Measurements from ENCODE around the gene MAPKAP1. TPM values are rescaled to one million over a fixed set of nuclear protein-coding genes. Genes with fewer than 3 reads are reported as not detected.

MAPKAP1 gene
- total and polyA plus RNA-seq, 2 of the 13 experiments (the other 11 are each of a cell fraction or from before 2014, with no cell fraction given): 45.0 to 64.3 TPM

DNA sequence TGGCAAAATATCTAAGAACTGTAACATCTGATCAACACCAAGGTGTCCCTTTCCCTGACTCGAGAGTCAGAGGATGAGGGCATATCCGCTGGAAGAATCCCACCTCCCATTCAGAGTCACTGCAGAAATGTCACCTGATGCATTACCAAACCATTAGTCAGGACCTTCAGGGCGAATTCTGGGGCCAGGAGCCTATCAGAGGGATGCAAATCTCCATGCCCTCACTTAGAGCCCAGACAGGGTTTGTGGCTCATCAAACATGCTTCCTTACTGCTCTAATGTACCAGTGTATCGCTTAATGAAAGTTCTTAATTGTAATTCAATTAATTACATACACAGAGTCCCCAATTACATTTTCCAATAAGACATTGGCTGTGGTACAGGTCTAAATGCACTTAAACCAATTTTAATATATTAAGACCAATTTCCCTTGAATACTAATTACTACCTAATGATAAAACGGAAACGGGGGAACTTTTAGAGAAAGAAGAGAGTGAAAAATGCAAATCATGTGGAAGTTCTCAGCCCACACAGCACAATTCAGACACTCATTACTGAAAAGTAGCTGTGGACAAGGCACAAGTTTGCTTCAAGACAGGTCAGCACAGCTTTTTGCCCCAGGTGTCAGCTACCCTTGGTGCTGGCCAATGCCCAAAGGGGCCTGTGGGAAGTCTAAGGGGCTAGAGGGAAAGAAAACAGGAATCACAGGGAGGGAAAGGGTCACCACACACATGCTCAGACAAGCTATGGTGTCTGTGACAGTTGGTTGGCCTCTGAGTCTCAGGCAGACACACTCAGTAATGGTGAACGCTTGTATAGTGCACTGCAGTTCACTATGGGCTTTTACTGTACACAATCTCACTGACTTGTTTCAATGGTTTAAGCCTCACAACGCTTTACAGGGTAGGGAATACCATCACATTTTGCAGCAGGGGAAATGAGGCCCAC is 211.6 kb downstream of the MAPKAP1 start (continued):
- TF ChIP-seq DR1 (CRISPR knock-in tag; IDR thresholded peaks at IDR 0.05): no peak
- no peak for TF ChIP-seq YEATS4 (CRISPR knock-in tag; IDR thresholded peaks at IDR 0.05; ENCODE audit: borderline replicate concordance)
- TF ChIP-seq ATF2 (CRISPR knock-in tag; IDR thresholded peaks at IDR 0.05): no peak
- TF ChIP-seq SAFB2 (CRISPR knock-in tag; IDR thresholded peaks at IDR 0.05; ENCODE audit: borderline replicate concordance, low read depth): no peak

DNA sequence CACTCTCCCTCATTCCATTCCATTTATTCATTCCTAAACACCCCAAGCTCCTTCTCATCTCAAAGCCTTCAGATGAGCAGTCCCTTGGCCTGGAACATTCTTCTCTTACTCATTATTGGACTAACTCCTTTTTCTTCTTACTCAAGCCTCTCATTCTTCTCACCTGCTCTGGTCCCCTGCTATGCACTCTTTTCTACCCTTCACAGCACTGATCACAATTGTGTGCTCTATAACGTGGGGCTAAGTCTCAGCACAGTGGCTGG is 212.4 kb downstream of the MAPKAP1 start:
- no peak overlapping the region for H3K27ac ChIP-seq (ENCODE audit: extremely low read length, insufficient read depth, low read length)
- H3K4me1 ChIP-seq (ENCODE audit: insufficient read depth, low read length): peaks cover 26% of the 10 kb centered on the region
- intact Hi-C loops (cut with micrococcal nuclease; ENCODE audit: unreplicated experiment): no loop called here
- FAIRE-seq (no peak), ATAC-seq (no peak), DNase-seq (ENCODE audit: low spot score) (no peak)
- no peak overlapping the region for H2AFZ ChIP-seq (ENCODE audit: low read length)
- BruUV-seq (replicated peaks): no TSS peak
- H4K20me1 ChIP-seq (ENCODE audit: insufficient read depth, low read length): no peaks in the 10 kb centered on the region
- POLR2A ChIA-PET: no interaction called here
- TF ChIP-seq ZNF510 (CRISPR knock-in tag; IDR thresholded peaks at IDR 0.05; ENCODE audit: low read depth) (no peak), TCF12 (IDR thresholded peaks at IDR 0.05) (no peak), TCF12 (CRISPR knock-in tag; IDR thresholded peaks at IDR 0.05) (no peak), HDAC6 (IDR thresholded peaks at IDR 0.05; ENCODE audit: low read depth, low read length) (no peak), ZNF383 (CRISPR knock-in tag; IDR thresholded peaks at IDR 0.05; ENCODE audit: borderline replicate concordance) (no peak), ELF1 (CRISPR knock-in tag; IDR thresholded peaks at IDR 0.05) (no peak), YEATS2 (CRISPR knock-in tag; IDR thresholded peaks at IDR 0.05; ENCODE audit: borderline replicate concordance) (no peak), THYN1 (CRISPR knock-in tag; IDR thresholded peaks at IDR 0.05; ENCODE audit: borderline replicate concordance, low read depth) (no peak), MBNL3 (CRISPR knock-in tag; conservative IDR thresholded peaks at IDR 0.05) (no peak), MAZ (IDR thresholded peaks at IDR 0.05; ENCODE audit: borderline replicate concordance, low read depth, low read length) (no peak), MAZ (CRISPR knock-in tag; IDR thresholded peaks at IDR 0.05; ENCODE audit: low read depth) (no peak), HNRNPL (IDR thresholded peaks at IDR 0.05; ENCODE audit: low read depth, low read length) (no peak), ZNF382 (CRISPR knock-in tag; IDR thresholded peaks at IDR 0.05; ENCODE audit: borderline replicate concordance) (no peak), ZFP1 (CRISPR knock-in tag; IDR thresholded peaks at IDR 0.05) (no peak), DMTF1 (CRISPR knock-in tag; IDR thresholded peaks at IDR 0.05) (no peak), FOXM1 (CRISPR knock-in tag; IDR thresholded peaks at IDR 0.05) (no peak), TEAD2 (CRISPR knock-in tag; IDR thresholded peaks at IDR 0.05) (no peak), HDAC1 (CRISPR knock-in tag; IDR thresholded peaks at IDR 0.05) (no peak)
- 89% methylated on average over 1 of the region's 1 CpG for WGBS (ENCODE audit: low lambda C conversion rate)
- in situ Hi-C loops (cut with HindIII; ENCODE audit: extremely low pct_ligation_motif_present, low pct_unique_long_range_greater_than_20kb): no loop called here
- no peak overlapping the region for H3K4me3 ChIP-seq (replicated peaks in 1 of 3; ENCODE audit: insufficient read depth in 1 of 3, low read depth in 2 of 3, low read length in 3 of 3)
- H3K79me2 ChIP-seq (ENCODE audit: insufficient read depth, low read length): no peaks in the 10 kb centered on the region
- H3K4me2 ChIP-seq (ENCODE audit: low read depth, low read length): no peak overlapping the region
- H3K36me3 ChIP-seq (replicated peaks in 1 of 2; ENCODE audit: control insufficient read depth in 1 of 2, insufficient read depth in 2 of 2, low read length in 2 of 2): no peaks in the 10 kb centered on the region
- CTCF ChIA-PET (ENCODE audit: low intra/inter-chr PET ratio, low total read pairs): no interaction called here
- no peak overlapping the region for H3K9ac ChIP-seq (ENCODE audit: insufficient read depth, low read depth, low read length)
- H3K9me3 ChIP-seq (ENCODE audit: low read length): no peaks in the 10 kb centered on the region
- H3K27me3 ChIP-seq (ENCODE audit: control insufficient read depth in 1 of 2, insufficient read depth in 2 of 2, low read length in 2 of 2): no peaks in the 10 kb centered on the region

Measured in HepG2 (cell line).